Erythroblast (primary cell): Measurements from ENCODE around the gene NFIL3.

Experiments
- GATA1 ChIP-seq: IDR thresholded peaks from 2 replicates; pipeline ENCODE4 v1.6.1; 2011; ENCODE audit warnings: low read depth, mild to moderate bottlenecking, control low read depth, low read length, moderate library complexity
- POLR2A ChIP-seq: IDR thresholded peaks from 2 replicates; pipeline ENCODE4 v1.6.1; 2011; ENCODE audit warnings: mild to moderate bottlenecking, low read length

- TF ChIP-seq POLR2A (no peak), GATA1 (no peak)
These were observed 19.8 kb upstream of the NFIL3 start for GRCh38 chr9:91443321-91443993.
